Myometrial cell (primary cell): ENCODE measurements around the gene ZNF18. TPM values are rescaled to one million over a fixed set of nuclear protein-coding genes. Genes with fewer than 3 reads are reported as not detected.

ENCODE experiments used
- total RNA-seq: library from RNA; depleted of rRNA; stranded (reverse); fragments of >200 nt; gene quantifications from 2 replicates; pipeline ENCODE4 v1.2.3, GENCODE V29; 2015

ZNF18 gene, protein sequence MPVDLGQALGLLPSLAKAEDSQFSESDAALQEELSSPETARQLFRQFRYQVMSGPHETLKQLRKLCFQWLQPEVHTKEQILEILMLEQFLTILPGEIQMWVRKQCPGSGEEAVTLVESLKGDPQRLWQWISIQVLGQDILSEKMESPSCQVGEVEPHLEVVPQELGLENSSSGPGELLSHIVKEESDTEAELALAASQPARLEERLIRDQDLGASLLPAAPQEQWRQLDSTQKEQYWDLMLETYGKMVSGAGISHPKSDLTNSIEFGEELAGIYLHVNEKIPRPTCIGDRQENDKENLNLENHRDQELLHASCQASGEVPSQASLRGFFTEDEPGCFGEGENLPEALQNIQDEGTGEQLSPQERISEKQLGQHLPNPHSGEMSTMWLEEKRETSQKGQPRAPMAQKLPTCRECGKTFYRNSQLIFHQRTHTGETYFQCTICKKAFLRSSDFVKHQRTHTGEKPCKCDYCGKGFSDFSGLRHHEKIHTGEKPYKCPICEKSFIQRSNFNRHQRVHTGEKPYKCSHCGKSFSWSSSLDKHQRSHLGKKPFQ
- total RNA-seq: 3.7 and 11.2 TPM in 2 replicates

DNA sequence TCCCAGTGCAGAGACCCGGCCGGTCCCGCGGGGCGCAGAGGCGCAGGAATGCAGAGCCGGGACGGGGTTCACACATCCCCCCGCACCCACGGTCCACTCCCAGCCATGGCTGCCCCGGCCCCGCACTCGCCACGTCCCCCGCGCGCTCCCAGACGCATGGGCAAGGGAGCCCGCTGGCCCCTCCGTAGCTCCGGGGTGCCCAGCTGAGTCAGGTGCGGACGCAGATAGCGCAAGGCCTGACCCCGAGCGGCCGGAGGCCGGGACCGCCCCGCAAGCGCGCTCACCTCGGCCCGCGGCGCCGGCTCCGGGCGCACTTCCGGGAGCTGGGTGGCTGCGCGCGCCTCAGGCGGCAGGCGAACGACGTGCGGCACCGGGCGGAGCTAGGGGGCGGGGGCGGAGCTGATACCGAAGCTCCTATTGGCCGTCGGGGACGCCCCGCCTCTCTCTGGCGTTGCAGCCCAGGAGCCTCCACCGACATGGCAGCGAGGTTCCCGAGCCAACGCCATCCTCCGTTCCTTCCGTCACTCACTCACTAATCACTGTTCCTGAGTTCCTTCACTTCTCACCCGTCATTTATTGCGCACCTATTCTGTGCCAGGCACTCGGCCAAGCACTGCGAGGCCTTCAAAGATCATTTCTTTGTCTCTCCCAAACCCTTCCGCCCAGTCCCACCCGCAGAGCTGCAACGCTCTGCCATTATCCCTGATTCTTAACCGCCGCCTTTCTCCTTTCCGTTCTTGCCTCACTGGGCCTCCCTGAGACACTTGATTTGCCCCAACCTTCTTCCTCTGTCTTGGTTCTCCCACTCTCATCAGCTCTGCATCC lies at the start of gene ZNF18:
TSS of gene ZNF18 (minus strand) at position 329 of the 825 bp plus-strand sequence. CDS start 4,646 bp downstream, outside the sequence.

DNA sequence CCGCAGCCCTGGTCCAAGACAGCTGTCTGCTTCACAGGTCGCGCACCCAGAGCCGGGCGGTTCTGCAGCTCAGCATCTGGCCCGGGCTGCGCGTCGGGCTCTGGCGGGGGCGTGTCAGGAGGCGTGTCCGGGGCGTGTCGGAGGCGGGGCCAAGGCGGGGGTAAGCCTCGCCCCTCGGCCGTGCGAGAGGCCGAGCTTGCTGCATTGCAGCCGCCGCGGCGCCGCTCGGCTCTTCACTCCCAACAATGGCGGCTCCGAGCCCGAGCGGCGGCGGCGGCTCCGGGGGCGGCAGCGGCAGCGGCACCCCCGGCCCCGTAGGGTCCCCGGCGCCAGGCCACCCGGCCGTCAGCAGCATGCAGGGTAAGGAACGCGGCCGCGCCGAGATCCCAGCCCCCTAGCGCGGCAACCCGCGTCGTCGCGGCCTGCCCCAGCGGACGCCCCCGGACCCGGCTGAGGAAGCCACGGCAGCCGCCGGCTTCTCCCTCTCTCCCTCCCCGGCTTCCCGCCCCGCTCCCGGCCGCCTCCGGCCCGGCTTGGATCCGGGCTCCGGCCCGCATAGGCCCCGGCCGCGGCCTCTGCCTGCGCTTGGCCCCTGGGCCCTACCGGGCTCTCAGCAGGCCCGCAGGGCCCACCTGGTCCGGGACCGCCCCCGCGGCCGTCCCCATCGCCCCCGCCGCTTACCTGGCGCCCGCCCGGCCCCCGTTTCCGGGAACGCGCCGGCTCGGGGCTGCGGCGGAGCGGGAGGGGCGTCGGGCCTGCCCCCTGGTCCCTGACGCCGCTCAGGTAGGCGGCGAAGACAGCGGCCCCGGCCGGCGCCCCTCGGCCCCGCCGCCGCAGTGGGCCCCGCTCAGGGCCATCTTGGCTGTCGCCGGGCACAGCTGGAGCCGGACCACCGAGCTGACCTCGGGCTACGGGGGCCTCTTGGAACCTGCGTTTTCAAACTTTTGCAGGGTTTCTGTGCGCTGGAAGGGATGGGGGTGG lies 23.7 kb upstream of the ZNF18 start, which contains the start of gene MAP2K4:
TSS of gene MAP2K4 (plus strand) at position 236 of the 981 bp plus-strand sequence. CDS start at position 246, 10 bp downstream.

Other genes starting within 250 kb of the ZNF18 start
- 16.7 and 22.7 TPM in 2 replicates for gene MAP2K4, start 23.4 kb upstream of the ZNF18 start, total RNA-seq